Erythroblast (primary cell): ENCODE data around the gene PITPNC1.

Experiments used
- GATA1 ChIP-seq: IDR thresholded peaks from 2 replicates; pipeline ENCODE4 v1.6.1; 2011; ENCODE audit warnings: low read depth, mild to moderate bottlenecking, control low read depth, low read length, moderate library complexity
- POLR2A ChIP-seq: IDR thresholded peaks from 2 replicates; pipeline ENCODE4 v1.6.1; 2011; ENCODE audit warnings: mild to moderate bottlenecking, low read length

DNA sequence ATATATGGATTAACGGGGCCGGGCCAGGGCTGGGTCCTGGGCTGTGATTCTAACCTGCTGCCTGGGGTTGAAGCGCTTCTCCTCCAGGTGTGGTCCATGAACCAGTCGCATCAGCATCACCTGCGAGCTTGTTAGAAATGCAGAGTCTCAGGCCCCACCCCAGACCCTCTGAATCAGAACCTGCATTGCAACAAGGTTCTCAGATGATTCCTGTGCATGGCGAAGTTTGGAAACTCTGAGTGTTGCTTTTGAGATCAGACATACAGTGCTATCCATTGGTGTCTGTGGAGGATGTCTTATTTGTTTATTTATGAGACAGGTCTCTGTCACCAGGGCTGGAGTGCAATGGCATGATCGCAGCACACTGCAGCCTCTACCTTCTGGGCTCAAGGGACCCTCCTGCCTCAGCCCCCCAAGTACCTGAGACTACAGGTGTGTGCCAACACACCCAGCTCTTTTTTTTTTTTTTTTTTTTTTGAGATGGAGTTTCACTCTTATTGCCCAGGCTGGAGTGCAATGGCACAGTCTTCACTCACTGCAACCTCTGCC, 99.8 kb downstream of the PITPNC1 start:
- no peak for TF ChIP-seq POLR2A
- TF ChIP-seq GATA1, result no peak
